Measurements from ENCODE around the gene ZNF507.
"Not testable (repeated sequence)": the region's sequence is repeated elsewhere in the genome, so short reads cannot be mapped to it uniquely, and the experiment has no call there.

The ZNF507 gene

GRCh38 chr19:32415669-32416068 is 70.3 kb downstream of the ZNF507 start:
- DNase-seq = peak; percentile 76

GRCh38 chr19:32416749-32417456 is 71.5 kb downstream of the ZNF507 start:
- DNase-seq = no peak

GRCh38 chr19:32418155-32418554 is 72.7 kb downstream of the ZNF507 start:
- no peak for DNase-seq

DNA sequence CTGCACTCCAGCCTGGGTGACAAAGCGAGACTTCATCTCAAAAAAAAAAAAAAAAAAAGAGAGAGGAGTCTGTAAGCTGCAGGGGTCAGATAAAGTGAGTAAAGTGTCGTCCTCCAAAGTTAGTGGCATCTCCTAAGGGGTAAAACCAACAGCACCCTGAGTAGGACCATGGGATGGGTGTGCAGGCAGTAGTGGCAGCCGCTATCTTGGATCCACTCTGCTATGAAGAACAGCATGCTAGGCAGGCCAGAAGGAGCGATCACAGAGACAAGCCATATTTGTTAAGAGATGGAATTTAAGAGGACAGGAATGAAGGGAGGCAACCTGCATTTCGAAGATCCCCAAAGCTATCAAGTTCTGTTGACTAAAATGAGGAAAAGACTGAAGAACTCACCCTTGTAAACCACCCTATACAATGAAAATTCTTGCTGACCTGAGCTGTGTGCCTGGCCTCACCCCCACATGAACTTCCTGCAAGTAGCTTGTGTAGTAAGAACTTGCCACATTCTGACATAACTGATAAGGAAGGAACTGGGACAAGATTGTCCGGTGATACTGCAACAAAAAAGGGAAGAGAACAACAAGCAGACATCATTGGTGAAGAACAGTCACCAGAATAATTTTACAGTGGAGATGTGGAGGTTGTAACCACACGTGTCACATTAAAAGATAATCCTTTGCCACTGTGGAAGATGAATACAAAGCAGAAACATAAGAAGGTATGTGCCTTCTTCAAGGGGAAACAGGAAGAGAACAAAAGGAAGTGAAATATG is 76.4 kb downstream of the ZNF507 start:
- DNase-seq = peak; percentile 84

GRCh38 chr19:32422435-32422834 is 77.0 kb downstream of the ZNF507 start:
- no peak for DNase-seq

DNA sequence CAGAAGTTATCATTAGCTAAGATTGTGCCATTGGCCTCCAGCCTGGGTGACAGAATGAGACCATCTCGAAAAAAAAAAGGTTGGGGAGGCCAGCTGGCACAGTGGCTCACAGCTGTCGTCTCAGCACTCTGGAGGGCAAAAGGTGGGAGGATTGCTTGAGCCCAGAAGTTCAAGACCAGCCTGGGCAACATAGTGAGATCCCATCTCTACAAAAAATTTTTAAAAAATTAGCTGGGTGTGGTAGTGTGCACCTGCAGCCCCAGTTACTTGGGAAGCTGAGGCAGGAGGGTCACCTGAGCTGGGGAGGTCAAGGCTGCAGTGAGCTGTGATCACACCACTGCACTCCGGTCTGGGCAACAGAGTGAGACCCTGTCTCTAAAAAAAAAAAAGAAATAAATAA is 78.5 kb downstream of the ZNF507 start:
- not testable (repeated sequence) for DNase-seq

DNA sequence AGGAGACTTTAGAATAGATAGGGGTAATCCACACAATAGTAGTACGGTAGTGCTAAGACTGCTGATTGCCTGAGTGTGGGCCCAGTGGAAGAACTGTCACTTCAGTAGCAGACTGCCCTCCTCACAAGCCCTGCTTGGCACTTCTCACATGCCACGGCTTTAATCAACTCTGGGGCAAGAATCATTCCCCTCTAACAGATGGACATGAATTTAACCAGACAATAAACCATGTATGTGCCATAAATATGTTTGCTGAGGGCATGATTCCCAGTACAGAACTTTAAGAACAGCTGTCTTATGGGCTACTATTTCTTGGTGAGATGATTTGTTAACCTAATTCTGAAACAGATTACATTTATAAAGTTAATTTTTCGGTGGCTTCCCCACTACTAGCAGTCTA is 82.1 kb downstream of the ZNF507 start:
- no peak for DNase-seq

GRCh38 chr19:32436692-32437091 is 91.3 kb downstream of the ZNF507 start:
- no peak for DNase-seq

DNA sequence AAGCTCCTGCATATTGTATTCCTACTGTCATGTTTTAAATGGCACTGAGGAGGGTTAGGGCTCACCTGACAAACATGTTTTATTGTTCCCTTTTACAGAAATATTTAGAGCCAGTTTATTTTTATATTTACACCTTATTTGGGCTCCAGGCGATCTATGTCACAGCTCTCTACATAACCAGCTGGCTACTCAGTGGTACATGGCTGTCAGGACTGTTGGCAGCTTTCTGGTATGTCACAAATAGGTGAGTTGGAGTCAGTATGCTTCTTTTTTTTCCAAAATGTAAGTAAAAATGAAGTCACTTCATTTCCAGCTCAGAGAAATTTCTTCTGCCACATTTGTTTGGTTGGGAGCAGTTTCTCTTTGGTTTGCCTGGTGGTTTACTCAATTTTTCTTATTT is 91.7 kb downstream of the ZNF507 start:
- DNase-seq = no peak
